Measurements from ENCODE around the gene RBM8A.

DNA sequence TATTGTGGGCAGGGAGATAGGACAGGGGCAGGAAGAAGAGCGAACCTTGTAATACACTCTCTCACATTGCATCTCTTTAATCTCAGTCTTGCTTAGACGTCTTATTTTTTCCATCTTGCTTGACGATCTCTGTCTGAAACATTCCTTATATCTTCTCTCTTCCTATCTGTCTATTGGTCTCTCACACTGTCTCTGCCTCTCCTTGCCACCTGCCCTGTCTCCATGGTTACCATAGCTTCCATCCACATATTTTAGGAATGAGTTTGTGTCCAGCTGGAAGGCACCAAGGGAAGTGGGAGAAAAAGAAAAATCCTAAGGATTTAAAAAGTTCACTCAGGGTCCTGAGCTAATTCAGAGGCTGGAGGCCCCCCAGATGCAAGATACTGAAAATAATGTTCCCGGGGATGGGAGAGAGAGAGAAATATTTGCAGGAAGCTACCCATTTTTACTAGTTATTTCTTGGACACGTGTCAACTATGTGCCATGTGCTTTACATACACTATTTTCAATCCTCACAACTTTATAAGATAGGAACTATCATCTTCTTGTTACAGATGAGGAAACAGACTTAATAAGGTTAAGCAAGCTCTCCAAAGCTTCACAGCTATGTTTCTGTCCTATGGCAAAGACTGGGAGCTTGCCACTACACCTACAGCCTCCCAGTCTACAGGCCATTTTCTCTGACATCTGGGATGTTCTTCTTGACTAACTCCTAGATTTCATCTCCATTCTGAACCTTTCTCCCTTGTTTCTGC, 36.2 kb upstream of the RBM8A start:
- TF ChIP-seq, protein P1, sequence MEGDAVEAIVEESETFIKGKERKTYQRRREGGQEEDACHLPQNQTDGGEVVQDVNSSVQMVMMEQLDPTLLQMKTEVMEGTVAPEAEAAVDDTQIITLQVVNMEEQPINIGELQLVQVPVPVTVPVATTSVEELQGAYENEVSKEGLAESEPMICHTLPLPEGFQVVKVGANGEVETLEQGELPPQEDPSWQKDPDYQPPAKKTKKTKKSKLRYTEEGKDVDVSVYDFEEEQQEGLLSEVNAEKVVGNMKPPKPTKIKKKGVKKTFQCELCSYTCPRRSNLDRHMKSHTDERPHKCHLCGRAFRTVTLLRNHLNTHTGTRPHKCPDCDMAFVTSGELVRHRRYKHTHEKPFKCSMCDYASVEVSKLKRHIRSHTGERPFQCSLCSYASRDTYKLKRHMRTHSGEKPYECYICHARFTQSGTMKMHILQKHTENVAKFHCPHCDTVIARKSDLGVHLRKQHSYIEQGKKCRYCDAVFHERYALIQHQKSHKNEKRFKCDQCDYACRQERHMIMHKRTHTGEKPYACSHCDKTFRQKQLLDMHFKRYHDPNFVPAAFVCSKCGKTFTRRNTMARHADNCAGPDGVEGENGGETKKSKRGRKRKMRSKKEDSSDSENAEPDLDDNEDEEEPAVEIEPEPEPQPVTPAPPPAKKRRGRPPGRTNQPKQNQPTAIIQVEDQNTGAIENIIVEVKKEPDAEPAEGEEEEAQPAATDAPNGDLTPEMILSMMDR (IDR thresholded peaks at IDR 0.05 in 4 of 5, conservative IDR thresholded peaks at IDR 0.05 in 1 of 5), result no peak
- TF ChIP-seq POLR2A (IDR thresholded peaks at IDR 0.05), result no peak
